Natural killer cell (primary cell): ENCODE data around the gene CLDN9. TPM values are rescaled to one million over a fixed set of nuclear protein-coding genes. Genes with fewer than 3 reads are reported as not detected.
A peak's percentile ranks its signal among the peaks of the same experiment; 100 is the strongest.

Source experiments
- ATAC-seq, 3 donors: fragments of 150-1000 bp in 2 of 3; fragments of 200-7000 bp in 1 of 3; cut with Tn5 transposase; 1 replicate in 1 of 3; 2 replicates in 2 of 3; pipeline ENCODE4 v1.10.0; 2021; ENCODE audit warnings: mild to moderate bottlenecking in 2 of 3, moderate library complexity in 2 of 3
- DNase-seq, 2 donors: peaks; one replicate each; pipeline versions ENCODE4 v3.0.0 to v3.0.0-alpha.2; 2013 to 2021; ENCODE audit warnings: mixed read lengths in 1 of 2
- H3K27ac ChIP-seq: one replicate; pipeline ENCODE4 v1.5.1; 2013; ENCODE audit warnings: mild to moderate bottlenecking, low read length
- H3K27me3 ChIP-seq: one replicate; pipeline ENCODE4 v1.6.1; 2013; ENCODE audit warnings: low read length; ENCODE audit not compliant: control insufficient read depth, insufficient read depth
- H3K36me3 ChIP-seq: one replicate; pipeline ENCODE4 v1.6.1; 2013; ENCODE audit warnings: low read length; ENCODE audit not compliant: control insufficient read depth, insufficient read depth
- H3K4me1 ChIP-seq: one replicate; pipeline ENCODE4 v1.6.1; 2013; ENCODE audit warnings: low read length; ENCODE audit not compliant: control insufficient read depth, insufficient read depth
- H3K4me3 ChIP-seq: one replicate; pipeline ENCODE4 v1.5.1; 2013; ENCODE audit warnings: low read length
- H3K9me3 ChIP-seq: one replicate; pipeline ENCODE4 v1.6.1; 2013; ENCODE audit warnings: low read length; ENCODE audit not compliant: control insufficient read depth, insufficient read depth
- H3K27ac Mint-ChIP-seq, 2 donors: one replicate each; pipeline ENCODE4 v1.8.0; 2022; ENCODE audit warnings: mild to moderate bottlenecking in 2 of 2, mixed read lengths in 2 of 2, moderate library complexity in 1 of 2
- H3K27me3 Mint-ChIP-seq, 2 donors: one replicate each; pipeline ENCODE4 v1.8.0; 2022; ENCODE audit warnings: low read depth in 2 of 2, mixed read lengths in 2 of 2
- H3K36me3 Mint-ChIP-seq: one replicate; pipeline ENCODE4 v1.8.0; 2022; ENCODE audit warnings: mixed read lengths
- H3K4me1 Mint-ChIP-seq, 2 donors: one replicate each; pipeline ENCODE4 v1.8.0; 2022; ENCODE audit warnings: mixed read lengths in 2 of 2
- H3K4me3 Mint-ChIP-seq: one replicate; pipeline ENCODE4 v1.8.0; 2022; ENCODE audit warnings: mild to moderate bottlenecking, moderate library complexity, mixed read lengths
- H3K9me3 Mint-ChIP-seq, 2 donors: one replicate each; pipeline ENCODE4 v1.8.0; 2022; ENCODE audit warnings: mixed read lengths in 2 of 2
- CTCF ChIP-seq: fragments of 200-600 bp; IDR thresholded peaks from one replicate; pipeline ENCODE4 v1.8.0; 2022; ENCODE audit warnings: antibody characterized with exemption
- WGBS: methylation state at CpG from one replicate; pipeline ENCODE4 v1.1.7; 2013; ENCODE audit warnings: missing lambda C conversion rate; ENCODE audit not compliant: insufficient coverage; 5-methylcytosine and 5-hydroxymethylcytosine counted together
- intact Hi-C: fragments of 100-400 bp; cut with micrococcal nuclease; formaldehyde crosslinking; loops from one replicate; pipeline ENCODE4 v1.14.2; 2022
- total RNA-seq, 4 donors: library from RNA; stranded (reverse); fragments of 120-200 nt in 1 of 4; gene quantifications; one replicate each; pipeline versions ENCODE4 v1.2.3 to v1.2.4, GENCODE V29; 2013 to 2022

Gene CLDN9
- total RNA-seq: under 1 TPM in 2 of 3 donors, not detected in 1; 0.34 to 0.35 TPM
- 0.14 TPM for total RNA-seq (2013)

- intact Hi-C loops: no loop called here
- Histone ChIP-seq H3K27ac (no peak within 1 kb of the TSS), H3K4me1 (peaks cover 14% of the 10 kb centered on the region), H3K36me3 (no peaks in the 10 kb centered on the region), H3K4me3 (no peak within 1 kb of the TSS), H3K9me3 (no peaks in the 10 kb centered on the region), H3K27me3 (peaks cover 3% of the 10 kb centered on the region)
- Mint-ChIP-seq H3K4me1 (peaks cover 0 to 10% of the 10 kb centered on the region in 2 donors), H3K27ac (no peak within 1 kb of the TSS), H3K36me3 (no peaks in the 10 kb centered on the region), H3K9me3 (no peaks in the 10 kb centered on the region), H3K27me3 (peaks cover 0 to 5% of the 10 kb centered on the region in 2 donors), H3K4me3 (no peak within 1 kb of the TSS)
- ATAC-seq (no peak), DNase-seq (peak in 1 of 2 donors; percentile 42)
- no peak for TF ChIP-seq CTCF
- WGBS: 60% methylated on average over 27 of the region's 27 CpGs
Observed at GRCh38 chr16:3012828-3013420, at the start of gene CLDN9. CLDN9 (plus strand) TSS chr16:3012923; CDS start chr16:3013363, 440 bp downstream.

- Histone ChIP-seq H3K36me3 (no peaks in the 10 kb centered on the region), H3K4me3 (no peak overlapping the region), H3K4me1 (peaks cover 48% of the 10 kb centered on the region), H3K27me3 (peaks cover 51% of the 10 kb centered on the region), H3K9me3 (no peaks in the 10 kb centered on the region), H3K27ac (no peak overlapping the region)
- DNase-seq (peak in 1 of 2 donors; percentile 78), ATAC-seq (peak in 1 of 3 donors; percentile 13)
- intact Hi-C loops: no loop called here
- no peak for TF ChIP-seq CTCF
- no peaks in the 10 kb centered on the region for H3K36me3 Mint-ChIP-seq
- no peak overlapping the region for H3K27ac Mint-ChIP-seq
- H3K4me3 Mint-ChIP-seq: peak overlapping the region; percentile 65
- no peaks in the 10 kb centered on the region for H3K9me3 Mint-ChIP-seq
- H3K4me1 Mint-ChIP-seq: peaks cover 4 to 27% of the 10 kb centered on the region in 2 donors
- WGBS: 2% methylated on average over 28 of the region's 40 CpGs
- peaks cover 7 to 18% of the 10 kb centered on the region in 2 donors for H3K27me3 Mint-ChIP-seq
Observed at GRCh38 chr16:2963074-2963722, 49.5 kb upstream of the CLDN9 start.

GRCh38 chr16:2963723-2964474, 48.8 kb upstream of the CLDN9 start, which contains the start of gene KREMEN2:
KREMEN2 (plus strand) TSS chr16:2964275; CDS start chr16:2964521, 246 bp downstream.
- Mint-ChIP-seq H3K27ac (no peak within 1 kb of the TSS), H3K4me1 (peaks cover 10 to 33% of the 10 kb centered on the region in 2 donors), H3K36me3 (no peaks in the 10 kb centered on the region), H3K27me3 (peaks cover 10 to 20% of the 10 kb centered on the region in 2 donors), H3K9me3 (no peaks in the 10 kb centered on the region), H3K4me3 (peak within 1 kb of the TSS; percentile 74)
- Histone ChIP-seq H3K27ac (no peak within 1 kb of the TSS), H3K9me3 (no peaks in the 10 kb centered on the region), H3K4me1 (peaks cover 55% of the 10 kb centered on the region), H3K4me3 (peak within 1 kb of the TSS; percentile 3), H3K27me3 (peaks cover 58% of the 10 kb centered on the region), H3K36me3 (no peaks in the 10 kb centered on the region)
- intact Hi-C loops: no loop called here
- ATAC-seq (no peak), DNase-seq (peak in 1 of 2 donors; percentile 59)
- no peak for TF ChIP-seq CTCF
- under 1% methylated on average over 59 of the region's 60 CpGs for WGBS
